ENCODE data around the gene OSBPL3.

DNA sequence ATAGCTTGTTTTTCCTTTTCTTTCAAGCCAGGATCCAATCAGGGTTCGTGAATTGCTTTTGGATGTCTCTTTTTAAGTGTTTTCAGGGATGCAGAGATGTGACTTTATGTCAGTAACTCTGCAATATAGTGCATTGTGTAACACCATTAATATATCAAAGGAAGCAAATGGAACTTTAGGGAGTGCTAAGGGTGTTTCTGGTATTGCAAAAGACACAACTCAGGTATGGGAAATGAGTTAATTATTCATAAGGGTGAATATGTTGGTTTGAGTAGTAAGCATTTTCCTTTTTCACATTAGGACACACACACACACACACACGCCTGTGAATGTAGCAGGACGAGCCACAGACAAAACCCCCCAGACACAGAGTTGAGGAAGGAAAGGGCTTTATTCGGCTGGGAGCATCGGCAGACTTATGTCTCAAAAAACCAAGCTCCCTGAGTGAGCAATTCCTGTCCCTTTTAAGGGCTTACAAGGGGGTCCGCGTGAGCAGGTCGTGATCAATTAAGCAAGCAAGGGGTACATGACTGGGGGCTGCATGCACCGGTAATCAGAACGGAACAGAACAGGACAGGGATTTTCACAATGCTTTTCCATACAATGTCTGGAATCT, 190.9 kb downstream of the OSBPL3 start:
- TF ChIP-seq POLR2A (IDR thresholded peaks at IDR 0.05) = no peak
- TF ChIP-seq CTCF (IDR thresholded peaks at IDR 0.05 in 4 of 5, conservative IDR thresholded peaks at IDR 0.05 in 1 of 5) = no peak

Measured in gastrocnemius medialis (tissue), 4 donors.